ENCODE data around the gene RBM20. TPM values are rescaled to one million over a fixed set of nuclear protein-coding genes. Genes with fewer than 3 reads are reported as not detected.

Gene RBM20
- polyA plus RNA-seq, 1 donor (not counting 4 experiments of a cell fraction or from before 2014, with no cell fraction given), result 0.01 TPM

GRCh38 chr10:110600487-110601101 lies 43.5 kb upstream of the RBM20 start:
- peaks cover 8 to 11% of the 10 kb centered on the region in 2 experiments for H3K36me3 ChIP-seq (ENCODE audit: control insufficient read depth in 2 of 2, extremely low read depth in 1 of 2, insufficient read depth in 2 of 2, low read length in 2 of 2)
- H3K27ac ChIP-seq (ENCODE audit: control insufficient read depth, insufficient read depth, low read length), result no peak overlapping the region
- no peak overlapping the region for H3K4me3 ChIP-seq (ENCODE audit: control insufficient read depth in 2 of 3, extremely low read depth in 1 of 3, insufficient read depth in 2 of 3, low read depth in 1 of 3, low read length in 3 of 3)
- no peaks in the 10 kb centered on the region for H3K4me1 ChIP-seq (ENCODE audit: control insufficient read depth, extremely low read depth, insufficient read depth, low read length)
- DNase-seq (ENCODE audit: low read depth, low spot score) (peak; percentile 41), FAIRE-seq (peak; percentile 63)
- no peak overlapping the region for H2AFZ ChIP-seq (ENCODE audit: control insufficient read depth, low read length)
- H3K9me1 ChIP-seq (ENCODE audit: control insufficient read depth, extremely low read depth, insufficient read depth, low read length), result no peaks in the 10 kb centered on the region
- H3K9me3 ChIP-seq (ENCODE audit: control insufficient read depth, low read depth, low read length), result no peaks in the 10 kb centered on the region
- no peak overlapping the region for H3K4me2 ChIP-seq (ENCODE audit: control insufficient read depth, extremely low read depth, insufficient read depth, low read depth, low read length)
- no peaks in the 10 kb centered on the region for H3K27me3 ChIP-seq (ENCODE audit: control insufficient read depth, extremely low read depth, insufficient read depth, low read length)
- TF ChIP-seq EZH2 (IDR thresholded peaks at IDR 0.05; ENCODE audit: low read length), result no peak
- TF ChIP-seq, protein P1, sequence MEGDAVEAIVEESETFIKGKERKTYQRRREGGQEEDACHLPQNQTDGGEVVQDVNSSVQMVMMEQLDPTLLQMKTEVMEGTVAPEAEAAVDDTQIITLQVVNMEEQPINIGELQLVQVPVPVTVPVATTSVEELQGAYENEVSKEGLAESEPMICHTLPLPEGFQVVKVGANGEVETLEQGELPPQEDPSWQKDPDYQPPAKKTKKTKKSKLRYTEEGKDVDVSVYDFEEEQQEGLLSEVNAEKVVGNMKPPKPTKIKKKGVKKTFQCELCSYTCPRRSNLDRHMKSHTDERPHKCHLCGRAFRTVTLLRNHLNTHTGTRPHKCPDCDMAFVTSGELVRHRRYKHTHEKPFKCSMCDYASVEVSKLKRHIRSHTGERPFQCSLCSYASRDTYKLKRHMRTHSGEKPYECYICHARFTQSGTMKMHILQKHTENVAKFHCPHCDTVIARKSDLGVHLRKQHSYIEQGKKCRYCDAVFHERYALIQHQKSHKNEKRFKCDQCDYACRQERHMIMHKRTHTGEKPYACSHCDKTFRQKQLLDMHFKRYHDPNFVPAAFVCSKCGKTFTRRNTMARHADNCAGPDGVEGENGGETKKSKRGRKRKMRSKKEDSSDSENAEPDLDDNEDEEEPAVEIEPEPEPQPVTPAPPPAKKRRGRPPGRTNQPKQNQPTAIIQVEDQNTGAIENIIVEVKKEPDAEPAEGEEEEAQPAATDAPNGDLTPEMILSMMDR (optimal IDR thresholded peaks at IDR 0.05 in 1 of 3, IDR thresholded peaks at IDR 0.05 in 1 of 3, conservative IDR thresholded peaks at IDR 0.05 in 1 of 3; ENCODE audit: extremely low read depth in 1 of 3, insufficient read depth in 2 of 3, low read length in 3 of 3), result peak; percentile 35 to 58 (median 46)
- dilution Hi-C loops (cut with MboI; ENCODE audit: extremely low pct_ligation_motif_present, low sequenced_read_pairs), result no loop called here
- H3K79me2 ChIP-seq (ENCODE audit: control insufficient read depth, insufficient read depth, low read length), result no peaks in the 10 kb centered on the region
- H3K9ac ChIP-seq (ENCODE audit: control insufficient read depth, extremely low read depth, insufficient read depth, low read length), result no peak overlapping the region
- H4K20me1 ChIP-seq (ENCODE audit: control insufficient read depth, extremely low read depth, insufficient read depth, low read length), result no peaks in the 10 kb centered on the region

GRCh38 chr10:110601581-110601980 lies 42.6 kb upstream of the RBM20 start:
- TF ChIP-seq, protein P1 (optimal IDR thresholded peaks at IDR 0.05 in 1 of 3, IDR thresholded peaks at IDR 0.05 in 1 of 3, conservative IDR thresholded peaks at IDR 0.05 in 1 of 3; ENCODE audit: extremely low read depth in 1 of 3, insufficient read depth in 2 of 3, low read length in 3 of 3), result no peak
- TF ChIP-seq EZH2 (IDR thresholded peaks at IDR 0.05; ENCODE audit: low read length), result no peak
- H4K20me1 ChIP-seq (ENCODE audit: control insufficient read depth, extremely low read depth, insufficient read depth, low read length), result no peaks in the 10 kb centered on the region
- no peaks in the 10 kb centered on the region for H3K79me2 ChIP-seq (ENCODE audit: control insufficient read depth, insufficient read depth, low read length)
- H3K9me1 ChIP-seq (ENCODE audit: control insufficient read depth, extremely low read depth, insufficient read depth, low read length), result no peaks in the 10 kb centered on the region
- H3K27ac ChIP-seq (ENCODE audit: control insufficient read depth, insufficient read depth, low read length), result no peak overlapping the region
- no peaks in the 10 kb centered on the region for H3K27me3 ChIP-seq (ENCODE audit: control insufficient read depth, extremely low read depth, insufficient read depth, low read length)
- H3K9me3 ChIP-seq (ENCODE audit: control insufficient read depth, low read depth, low read length), result no peaks in the 10 kb centered on the region
- H2AFZ ChIP-seq (ENCODE audit: control insufficient read depth, low read length), result no peak overlapping the region
- no peak overlapping the region for H3K4me2 ChIP-seq (ENCODE audit: control insufficient read depth, extremely low read depth, insufficient read depth, low read depth, low read length)
- H3K36me3 ChIP-seq (ENCODE audit: control insufficient read depth in 2 of 2, extremely low read depth in 1 of 2, insufficient read depth in 2 of 2, low read length in 2 of 2), result peaks cover 9 to 11% of the 10 kb centered on the region in 2 experiments
- H3K4me3 ChIP-seq (ENCODE audit: control insufficient read depth in 2 of 3, extremely low read depth in 1 of 3, insufficient read depth in 2 of 3, low read depth in 1 of 3, low read length in 3 of 3), result no peak overlapping the region
- FAIRE-seq, result no peak
- no peak for DNase-seq (ENCODE audit: low read depth, low spot score)
- H3K9ac ChIP-seq (ENCODE audit: control insufficient read depth, extremely low read depth, insufficient read depth, low read length), result no peak overlapping the region
- no peaks in the 10 kb centered on the region for H3K4me1 ChIP-seq (ENCODE audit: control insufficient read depth, extremely low read depth, insufficient read depth, low read length)
- dilution Hi-C loops (cut with MboI; ENCODE audit: extremely low pct_ligation_motif_present, low sequenced_read_pairs), result no loop called here

Measured in keratinocyte (primary cell).